Astrocyte of the hippocampus (primary cell): ENCODE data around the gene ATXN7L2.
A peak's percentile ranks its signal among the peaks of the same experiment; 100 is the strongest.

Source experiments
- DNase-seq: peaks from one replicate; pipeline ENCODE4 v3.0.0; 2011; ENCODE audit warnings: low read depth, low spot score

ATXN7L2 gene

GRCh38 chr1:109498161-109498801, 14.6 kb downstream of the ATXN7L2 start:
- peak; percentile 62 for DNase-seq

- DNase-seq: no peak
Measured at GRCh38 chr1:109499081-109499480, 15.4 kb downstream of the ATXN7L2 start.

GRCh38 chr1:109499661-109500536, 16.2 kb downstream of the ATXN7L2 start:
- DNase-seq: peak; percentile 74

GRCh38 chr1:109500941-109501381, 17.3 kb downstream of the ATXN7L2 start:
- DNase-seq: peak; percentile 86

- DNase-seq: no peak
Measured at GRCh38 chr1:109501644-109502363, 18.1 kb downstream of the ATXN7L2 start.

- DNase-seq: no peak
Measured at GRCh38 chr1:109502364-109502851, 18.7 kb downstream of the ATXN7L2 start.

GRCh38 chr1:109503935-109504334, 20.2 kb downstream of the ATXN7L2 start:
- DNase-seq: no peak

GRCh38 chr1:109504974-109505373, 21.3 kb downstream of the ATXN7L2 start:
- no peak for DNase-seq

- DNase-seq: no peak
Measured at GRCh38 chr1:109508001-109508872, 24.5 kb downstream of the ATXN7L2 start.

- DNase-seq: no peak
Measured at GRCh38 chr1:109508873-109509175, 25.1 kb downstream of the ATXN7L2 start.

GRCh38 chr1:109509176-109510134, 25.8 kb downstream of the ATXN7L2 start, which contains the start of gene AMIGO1:
TSS of gene AMIGO1 (minus strand) at chr1:109509727. CDS start at chr1:109508912, 815 bp downstream.
- DNase-seq: peak; percentile 75

GRCh38 chr1:109513110-109513710, 29.5 kb downstream of the ATXN7L2 start:
- DNase-seq: no peak

- DNase-seq: no peak
Measured at GRCh38 chr1:109514846-109515245, 31.1 kb downstream of the ATXN7L2 start.

GRCh38 chr1:109516872-109517271, 33.2 kb downstream of the ATXN7L2 start:
- peak; percentile 32 for DNase-seq

GRCh38 chr1:109517337-109517736, 33.6 kb downstream of the ATXN7L2 start:
- DNase-seq: no peak

- no peak for DNase-seq
Measured at GRCh38 chr1:109521002-109521951, 37.6 kb downstream of the ATXN7L2 start.

GRCh38 chr1:109522026-109522425, 38.3 kb downstream of the ATXN7L2 start:
- no peak for DNase-seq

GRCh38 chr1:109523706-109524105, 40.0 kb downstream of the ATXN7L2 start:
- no peak for DNase-seq
